ENCODE measurements around the gene ZP1. TPM values are rescaled to one million over a fixed set of nuclear protein-coding genes. Genes with fewer than 3 reads are reported as not detected.
"Not testable (repeated sequence)": the region's sequence is repeated elsewhere in the genome, so short reads cannot be mapped to it uniquely, and the experiment has no call there.

Gene ZP1
- total RNA-seq, 2 experiments from 2014 or later, result 0.20 TPM; not detected in 1

GRCh38 chr11:60821827-60822599 lies 45.3 kb upstream of the ZP1 start:
- H3K27me3 Mint-ChIP-seq, result no peaks in the 10 kb centered on the region
- H3K4me1 ChIP-seq (ENCODE audit: insufficient read depth, low read length), result no peaks in the 10 kb centered on the region
- TF ChIP-seq CTCF (IDR thresholded peaks at IDR 0.05), result no peak
- H3K4me3 Mint-ChIP-seq, result no peak overlapping the region
- ChIA-PET POLR2A (no interaction called here), CTCF (no interaction called here)
- H3K4me1 Mint-ChIP-seq (ENCODE audit: low read depth), result no peaks in the 10 kb centered on the region
- DNase-seq, result no peak
- no peak overlapping the region for H3K27ac Mint-ChIP-seq
- peaks cover 3 to 8% of the 10 kb centered on the region in 2 experiments for H3K9me3 ChIP-seq (ENCODE audit: control insufficient read depth in 1 of 2, insufficient read depth in 1 of 2, low read length in 2 of 2)
- ATAC-seq (ENCODE audit: poor library complexity), result no peak
- no peaks in the 10 kb centered on the region for H3K36me3 ChIP-seq (ENCODE audit: insufficient read depth, low read length)
- peaks cover 0 to 3% of the 10 kb centered on the region in 2 experiments for H3K27me3 ChIP-seq (ENCODE audit: control insufficient read depth in 1 of 2, insufficient read depth in 2 of 2, low read length in 2 of 2)
- no peaks in the 10 kb centered on the region for H3K9me3 Mint-ChIP-seq
- no peaks in the 10 kb centered on the region for H3K36me3 Mint-ChIP-seq (ENCODE audit: low read depth)
- intact Hi-C loops (cut with DNase I, micrococcal nuclease), result no loop called here
- H3K27ac ChIP-seq (ENCODE audit: low read depth in 1 of 2, low read length in 2 of 2), result no peak overlapping the region
- H3K4me3 ChIP-seq (ENCODE audit: low read length), result no peak overlapping the region

GRCh38 chr11:60823745-60824306 lies 43.5 kb upstream of the ZP1 start:
- DNase-seq; H3K4me3 ChIP-seq (ENCODE audit: low read length); H3K36me3 Mint-ChIP-seq (ENCODE audit: low read depth); H3K36me3 ChIP-seq (ENCODE audit: insufficient read depth, low read length); H3K27ac ChIP-seq (ENCODE audit: low read depth in 1 of 2, low read length in 2 of 2); H3K27me3 Mint-ChIP-seq; H3K4me1 ChIP-seq (ENCODE audit: insufficient read depth, low read length); intact Hi-C loops (cut with DNase I, micrococcal nuclease); H3K27ac Mint-ChIP-seq; H3K9me3 ChIP-seq (ENCODE audit: control insufficient read depth in 1 of 2, insufficient read depth in 1 of 2, low read length in 2 of 2); POLR2A ChIA-PET; CTCF ChIA-PET; H3K27me3 ChIP-seq (ENCODE audit: control insufficient read depth in 1 of 2, insufficient read depth in 2 of 2, low read length in 2 of 2); ATAC-seq (ENCODE audit: poor library complexity); H3K9me3 Mint-ChIP-seq; H3K4me3 Mint-ChIP-seq; H3K4me1 Mint-ChIP-seq (ENCODE audit: low read depth): not testable (repeated sequence)

GRCh38 chr11:60825118-60825517 lies 42.2 kb upstream of the ZP1 start:
- POLR2A ChIA-PET, result no interaction called here
- Histone ChIP-seq H3K9me3 (ENCODE audit: control insufficient read depth in 1 of 2, insufficient read depth in 1 of 2, low read length in 2 of 2) (no peaks in the 10 kb centered on the region), H3K4me3 (ENCODE audit: low read length) (no peak overlapping the region), H3K27me3 (ENCODE audit: control insufficient read depth in 1 of 2, insufficient read depth in 2 of 2, low read length in 2 of 2) (no peaks in the 10 kb centered on the region), H3K27ac (ENCODE audit: low read depth in 1 of 2, low read length in 2 of 2) (no peak overlapping the region), H3K4me1 (ENCODE audit: insufficient read depth, low read length) (no peaks in the 10 kb centered on the region), H3K36me3 (ENCODE audit: insufficient read depth, low read length) (no peaks in the 10 kb centered on the region)
- no peak for TF ChIP-seq CTCF (IDR thresholded peaks at IDR 0.05)
- Mint-ChIP-seq H3K4me1 (ENCODE audit: low read depth) (no peaks in the 10 kb centered on the region), H3K27ac (no peak overlapping the region), H3K27me3 (no peaks in the 10 kb centered on the region), H3K4me3 (no peak overlapping the region), H3K36me3 (ENCODE audit: low read depth) (no peaks in the 10 kb centered on the region), H3K9me3 (no peaks in the 10 kb centered on the region)
- intact Hi-C loops (cut with DNase I, micrococcal nuclease), result no loop called here
- no peak for ATAC-seq (ENCODE audit: poor library complexity)
- no peak for DNase-seq
- CTCF ChIA-PET, result no interaction called here

- Mint-ChIP-seq H3K9me3 (no peaks in the 10 kb centered on the region), H3K27ac (no peak overlapping the region), H3K27me3 (peaks cover 3% of the 10 kb centered on the region), H3K36me3 (ENCODE audit: low read depth) (no peaks in the 10 kb centered on the region), H3K4me3 (no peak overlapping the region), H3K4me1 (ENCODE audit: low read depth) (no peaks in the 10 kb centered on the region)
- intact Hi-C loops (cut with DNase I, micrococcal nuclease), result no loop called here
- DNase-seq (no peak), ATAC-seq (ENCODE audit: poor library complexity) (no peak)
- Histone ChIP-seq H3K27ac (ENCODE audit: low read depth in 1 of 2, low read length in 2 of 2) (no peak overlapping the region), H3K27me3 (ENCODE audit: control insufficient read depth in 1 of 2, insufficient read depth in 2 of 2, low read length in 2 of 2) (no peaks in the 10 kb centered on the region), H3K36me3 (ENCODE audit: insufficient read depth, low read length) (no peaks in the 10 kb centered on the region), H3K4me3 (ENCODE audit: low read length) (no peak overlapping the region), H3K9me3 (ENCODE audit: control insufficient read depth in 1 of 2, insufficient read depth in 1 of 2, low read length in 2 of 2) (no peaks in the 10 kb centered on the region), H3K4me1 (ENCODE audit: insufficient read depth, low read length) (peaks cover 3% of the 10 kb centered on the region)
- CTCF ChIA-PET, result no interaction called here
- POLR2A ChIA-PET, result no interaction called here
- no peak for TF ChIP-seq CTCF (IDR thresholded peaks at IDR 0.05)
Observed at GRCh38 chr11:60825790-60826189, 41.6 kb upstream of the ZP1 start.

Measured in CD4-positive, alpha-beta T cell (primary cell).